A549 (cell line): ENCODE measurements around the gene IFITM5.

Experiments used
- CHD2 ChIP-seq: fragments of 150-350 bp; IDR thresholded peaks from 2 replicates; pipeline ENCODE4 v1.6.1; 2014; ENCODE audit warnings: low read length; ENCODE audit not compliant: partially characterized antibody
- CHD4 ChIP-seq: fragments of 200-600 bp; sonication (generic); IDR thresholded peaks from 2 replicates; pipeline ENCODE4 v1.6.1; 2016; ENCODE audit warnings: antibody characterized with exemption, mild to moderate bottlenecking, borderline replicate concordance
- MAX ChIP-seq: IDR thresholded peaks from 2 replicates; pipeline ENCODE4 v1.6.1; 2012
- RAD21 ChIP-seq, 2 experiments: fragments of >200 bp in 1 of 2; sonication (Bioruptor Twin) in 1 of 2; formaldehyde crosslinking in 1 of 2; IDR thresholded peaks in 1 of 2; conservative IDR thresholded peaks in 1 of 2; 2 replicates in 1 of 2; 3 replicates in 1 of 2; pipeline ENCODE4 v1.6.1; 2012 to 2018; ENCODE audit warnings: inconsistent platforms in 1 of 2
- RCOR1 ChIP-seq: fragments of 150-350 bp; IDR thresholded peaks from 2 replicates; pipeline ENCODE4 v1.6.1; 2014; ENCODE audit warnings: antibody characterized with exemption, low read length, low read depth
- REST ChIP-seq: fragments of 200-600 bp; sonication (generic); IDR thresholded peaks from 2 replicates; pipeline ENCODE4 v1.6.1; 2016; ENCODE audit warnings: antibody characterized with exemption, mild to moderate bottlenecking, moderate library complexity
- TF ChIP-seq, protein P1 (sequence below): fragments of 450-650 bp; IDR thresholded peaks from 2 replicates; pipeline ENCODE4 v1.6.1; 2014; ENCODE audit warnings: antibody characterized with exemption
- TF ChIP-seq, protein P2 (sequence below): fragments of >200 bp; sonication (Bioruptor Twin); formaldehyde crosslinking; IDR thresholded peaks from 3 replicates; pipeline ENCODE4 v1.5.1; 2016
- TF ChIP-seq, protein P3 (sequence below): fragments of 150-350 bp; IDR thresholded peaks from 2 replicates; pipeline ENCODE4 v1.6.1; 2014; ENCODE audit warnings: low read depth, mild to moderate bottlenecking, low read length

DNA sequence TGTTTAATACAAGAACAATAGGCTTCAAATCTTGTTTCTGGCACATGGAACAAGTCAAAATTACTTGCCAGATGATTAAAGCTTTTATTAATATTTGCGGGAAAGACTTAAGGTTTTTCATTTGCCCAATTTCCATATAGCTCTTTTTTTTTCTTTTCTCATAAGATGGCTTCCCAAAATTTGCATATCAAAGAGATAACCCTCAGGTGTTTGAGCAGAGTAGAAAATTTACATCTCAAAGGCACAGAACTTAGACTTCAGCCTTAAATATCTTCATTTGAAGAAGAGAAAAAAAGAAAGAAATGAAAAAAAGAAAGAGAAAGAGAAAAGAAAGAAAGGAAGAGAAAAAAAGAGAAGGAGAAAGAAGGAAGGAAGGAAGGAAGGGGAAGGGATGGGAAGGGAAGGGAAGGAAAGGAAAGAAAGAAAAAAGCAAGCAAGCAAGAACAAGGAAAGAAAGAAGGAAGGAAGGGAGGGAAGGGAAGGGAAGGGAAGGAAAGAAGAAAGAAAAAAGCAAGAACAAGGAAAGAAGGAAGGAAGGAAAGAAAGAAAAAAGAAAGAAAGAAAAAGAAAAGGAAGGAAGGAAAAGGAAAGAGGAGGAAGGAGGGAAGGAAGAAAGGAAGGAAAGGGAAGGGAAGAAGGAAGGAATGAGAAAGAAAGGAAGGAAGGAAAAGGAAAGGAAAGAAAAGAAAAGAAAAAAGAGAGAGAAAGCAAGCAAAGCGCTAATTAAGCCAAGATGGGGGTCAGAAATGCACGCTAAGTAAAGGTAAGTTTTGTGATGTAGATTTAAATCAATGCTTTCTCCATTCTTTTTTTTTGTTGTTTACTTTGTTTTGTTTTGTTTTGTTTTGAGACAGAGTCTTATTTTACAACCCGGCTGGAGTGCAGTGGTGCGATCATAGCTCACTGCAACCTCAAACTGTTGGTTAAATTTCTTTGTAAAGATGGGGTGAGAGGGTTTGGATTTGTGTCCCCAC lies 41.5 kb upstream of the IFITM5 start:
- TF ChIP-seq, protein P1, sequence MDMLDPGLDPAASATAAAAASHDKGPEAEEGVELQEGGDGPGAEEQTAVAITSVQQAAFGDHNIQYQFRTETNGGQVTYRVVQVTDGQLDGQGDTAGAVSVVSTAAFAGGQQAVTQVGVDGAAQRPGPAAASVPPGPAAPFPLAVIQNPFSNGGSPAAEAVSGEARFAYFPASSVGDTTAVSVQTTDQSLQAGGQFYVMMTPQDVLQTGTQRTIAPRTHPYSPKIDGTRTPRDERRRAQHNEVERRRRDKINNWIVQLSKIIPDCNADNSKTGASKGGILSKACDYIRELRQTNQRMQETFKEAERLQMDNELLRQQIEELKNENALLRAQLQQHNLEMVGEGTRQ = no peak
- TF ChIP-seq, protein P2, sequence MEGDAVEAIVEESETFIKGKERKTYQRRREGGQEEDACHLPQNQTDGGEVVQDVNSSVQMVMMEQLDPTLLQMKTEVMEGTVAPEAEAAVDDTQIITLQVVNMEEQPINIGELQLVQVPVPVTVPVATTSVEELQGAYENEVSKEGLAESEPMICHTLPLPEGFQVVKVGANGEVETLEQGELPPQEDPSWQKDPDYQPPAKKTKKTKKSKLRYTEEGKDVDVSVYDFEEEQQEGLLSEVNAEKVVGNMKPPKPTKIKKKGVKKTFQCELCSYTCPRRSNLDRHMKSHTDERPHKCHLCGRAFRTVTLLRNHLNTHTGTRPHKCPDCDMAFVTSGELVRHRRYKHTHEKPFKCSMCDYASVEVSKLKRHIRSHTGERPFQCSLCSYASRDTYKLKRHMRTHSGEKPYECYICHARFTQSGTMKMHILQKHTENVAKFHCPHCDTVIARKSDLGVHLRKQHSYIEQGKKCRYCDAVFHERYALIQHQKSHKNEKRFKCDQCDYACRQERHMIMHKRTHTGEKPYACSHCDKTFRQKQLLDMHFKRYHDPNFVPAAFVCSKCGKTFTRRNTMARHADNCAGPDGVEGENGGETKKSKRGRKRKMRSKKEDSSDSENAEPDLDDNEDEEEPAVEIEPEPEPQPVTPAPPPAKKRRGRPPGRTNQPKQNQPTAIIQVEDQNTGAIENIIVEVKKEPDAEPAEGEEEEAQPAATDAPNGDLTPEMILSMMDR = no peak
- TF ChIP-seq, protein P3, sequence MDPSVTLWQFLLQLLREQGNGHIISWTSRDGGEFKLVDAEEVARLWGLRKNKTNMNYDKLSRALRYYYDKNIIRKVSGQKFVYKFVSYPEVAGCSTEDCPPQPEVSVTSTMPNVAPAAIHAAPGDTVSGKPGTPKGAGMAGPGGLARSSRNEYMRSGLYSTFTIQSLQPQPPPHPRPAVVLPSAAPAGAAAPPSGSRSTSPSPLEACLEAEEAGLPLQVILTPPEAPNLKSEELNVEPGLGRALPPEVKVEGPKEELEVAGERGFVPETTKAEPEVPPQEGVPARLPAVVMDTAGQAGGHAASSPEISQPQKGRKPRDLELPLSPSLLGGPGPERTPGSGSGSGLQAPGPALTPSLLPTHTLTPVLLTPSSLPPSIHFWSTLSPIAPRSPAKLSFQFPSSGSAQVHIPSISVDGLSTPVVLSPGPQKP = no peak
- TF ChIP-seq RAD21 (conservative IDR thresholded peaks at IDR 0.05 in 1 of 2, IDR thresholded peaks at IDR 0.05 in 1 of 2) (no peak), MAX (no peak), REST (no peak), CHD4 (no peak), RCOR1 (no peak), CHD2 (no peak)
